GM19099 (cell line): ENCODE data around the gene CALML4.

Experiments used
- POLR2A ChIP-seq: IDR thresholded peaks from 3 replicates; pipeline ENCODE4 v1.6.1; 2011; ENCODE audit warnings: low read depth; ENCODE audit not compliant: insufficient read length; ENCODE audit errors: extremely low read depth

The CALML4 gene

GRCh38 chr15:68204776-68205557 lies at the start of gene CALML4:
TSS of gene CALML4 (minus strand) at chr15:68205332. CDS start at chr15:68205247, 85 bp downstream.
- TF ChIP-seq POLR2A = no peak

- TF ChIP-seq POLR2A = no peak
Measured at GRCh38 chr15:68252925-68253534, 47.9 kb upstream of the CALML4 start.

- no peak for TF ChIP-seq POLR2A
Measured at GRCh38 chr15:68249058-68249713, 44.1 kb upstream of the CALML4 start.

GRCh38 chr15:68244235-68244634 lies 39.1 kb upstream of the CALML4 start:
- TF ChIP-seq POLR2A = no peak

GRCh38 chr15:68241088-68241935 lies 36.2 kb upstream of the CALML4 start:
- no peak for TF ChIP-seq POLR2A

- no peak for TF ChIP-seq POLR2A
Measured at GRCh38 chr15:68239025-68239424, 33.9 kb upstream of the CALML4 start.

- no peak for TF ChIP-seq POLR2A
Measured at GRCh38 chr15:68235022-68235421, 29.9 kb upstream of the CALML4 start.

- no peak for TF ChIP-seq POLR2A
Measured at GRCh38 chr15:68234060-68234459, 28.9 kb upstream of the CALML4 start.

GRCh38 chr15:68232937-68233336 lies 27.8 kb upstream of the CALML4 start:
- no peak for TF ChIP-seq POLR2A

- no peak for TF ChIP-seq POLR2A
Measured at GRCh38 chr15:68232449-68232848, 27.3 kb upstream of the CALML4 start.

- no peak for TF ChIP-seq POLR2A
Measured at GRCh38 chr15:68231102-68231818, 26.1 kb upstream of the CALML4 start.

- TF ChIP-seq POLR2A = no peak
Measured at GRCh38 chr15:68230157-68231100, 25.3 kb upstream of the CALML4 start.
